ENCODE measurements around the gene BNIPL.

- TF ChIP-seq GATA3 (IDR thresholded peaks at IDR 0.05; ENCODE audit: low read depth, low read length) = no peak
- no peak for TF ChIP-seq GATA2 (IDR thresholded peaks at IDR 0.05; ENCODE audit: low read depth, low read length)
These were observed 4.2 kb upstream of the BNIPL start for GRCh38 chr1:151032164-151032563.

Data from SH-SY5Y (cell line).